ENCODE measurements around the gene C12orf60.

The C12orf60 gene

GRCh38 chr12:14854586-14855183 lies 51.2 kb downstream of the C12orf60 start:
- Histone ChIP-seq H3K79me2 (ENCODE audit: insufficient read depth, low read length) (no peaks in the 10 kb centered on the region), H3K36me3 (ENCODE audit: insufficient read depth, low read length) (no peaks in the 10 kb centered on the region), H3K27ac (ENCODE audit: low read length) (no peak overlapping the region), H3K4me1 (ENCODE audit: insufficient read depth, low read length) (no peaks in the 10 kb centered on the region), H4K20me1 (ENCODE audit: insufficient read depth, low read length) (no peaks in the 10 kb centered on the region), H3K27me3 (ENCODE audit: insufficient read depth, low read length, poor library complexity) (no peaks in the 10 kb centered on the region), H2AFZ (ENCODE audit: low read depth, low read length) (no peak overlapping the region), H3K4me2 (ENCODE audit: insufficient read depth, low read length) (no peak overlapping the region), H3K9me3 (ENCODE audit: insufficient read depth, low read length, severe bottlenecking) (no peaks in the 10 kb centered on the region), H3K9ac (ENCODE audit: low read depth, low read length) (no peak overlapping the region), H3K4me3 (ENCODE audit: low read depth in 1 of 2, low read length in 2 of 2) (no peak overlapping the region)
- ATAC-seq (ENCODE audit: insufficient read depth, low read depth) (no peak), DNase-seq (no peak)
- TF ChIP-seq EZH2 (IDR thresholded peaks at IDR 0.05; ENCODE audit: borderline replicate concordance, low read depth, low read length, severe bottlenecking) (no peak), CTCF (IDR thresholded peaks at IDR 0.05; ENCODE audit: borderline replicate concordance, extremely low read depth, low read length, poor library complexity, severe bottlenecking) (no peak)

- peaks cover 10% of the 10 kb centered on the region for H3K9me3 ChIP-seq (ENCODE audit: insufficient read depth, low read length, severe bottlenecking)
- no peak for ATAC-seq (ENCODE audit: insufficient read depth, low read depth)
Measured at GRCh38 chr12:14858513-14858912, 55.0 kb downstream of the C12orf60 start.

GRCh38 chr12:14860490-14860889 lies 57.0 kb downstream of the C12orf60 start:
- TF ChIP-seq EZH2 (IDR thresholded peaks at IDR 0.05; ENCODE audit: borderline replicate concordance, low read depth, low read length, severe bottlenecking): no peak
- TF ChIP-seq CTCF (IDR thresholded peaks at IDR 0.05; ENCODE audit: borderline replicate concordance, extremely low read depth, low read length, poor library complexity, severe bottlenecking): no peak
- DNase-seq: no peak
- Histone ChIP-seq H3K79me2 (ENCODE audit: insufficient read depth, low read length) (no peaks in the 10 kb centered on the region), H3K27me3 (ENCODE audit: insufficient read depth, low read length, poor library complexity) (no peaks in the 10 kb centered on the region), H3K4me1 (ENCODE audit: insufficient read depth, low read length) (peaks cover 4% of the 10 kb centered on the region; the same call in 1 of the 2 replicates), H3K9me3 (ENCODE audit: insufficient read depth, low read length, severe bottlenecking) (peaks cover 10% of the 10 kb centered on the region), H2AFZ (ENCODE audit: low read depth, low read length) (no peak overlapping the region), H3K27ac (ENCODE audit: low read length) (no peak overlapping the region), H3K36me3 (ENCODE audit: insufficient read depth, low read length) (no peaks in the 10 kb centered on the region), H3K4me2 (ENCODE audit: insufficient read depth, low read length) (no peak overlapping the region), H4K20me1 (ENCODE audit: insufficient read depth, low read length) (no peaks in the 10 kb centered on the region), H3K4me3 (ENCODE audit: low read depth in 1 of 2, low read length in 2 of 2) (no peak overlapping the region), H3K9ac (ENCODE audit: low read depth, low read length) (no peak overlapping the region)
- ATAC-seq (ENCODE audit: insufficient read depth, low read depth): no peak

More at GRCh38 chr12:14858513-14858912, 55.0 kb downstream of the C12orf60 start:
- Histone ChIP-seq H4K20me1 (ENCODE audit: insufficient read depth, low read length) (no peaks in the 10 kb centered on the region), H3K27me3 (ENCODE audit: insufficient read depth, low read length, poor library complexity) (no peaks in the 10 kb centered on the region), H3K4me2 (ENCODE audit: insufficient read depth, low read length) (no peak overlapping the region), H3K79me2 (ENCODE audit: insufficient read depth, low read length) (no peaks in the 10 kb centered on the region), H3K9ac (ENCODE audit: low read depth, low read length) (no peak overlapping the region), H3K36me3 (ENCODE audit: insufficient read depth, low read length) (no peaks in the 10 kb centered on the region), H3K27ac (ENCODE audit: low read length) (no peak overlapping the region), H2AFZ (ENCODE audit: low read depth, low read length) (no peak overlapping the region), H3K4me1 (ENCODE audit: insufficient read depth, low read length) (peaks cover 4% of the 10 kb centered on the region; the same call in 1 of the 2 replicates), H3K4me3 (ENCODE audit: low read depth in 1 of 2, low read length in 2 of 2) (no peak overlapping the region)
- no peak for TF ChIP-seq EZH2 (IDR thresholded peaks at IDR 0.05; ENCODE audit: borderline replicate concordance, low read depth, low read length, severe bottlenecking)
- TF ChIP-seq CTCF (IDR thresholded peaks at IDR 0.05; ENCODE audit: borderline replicate concordance, extremely low read depth, low read length, poor library complexity, severe bottlenecking): no peak
- DNase-seq: no peak
